Smooth muscle cell (in vitro differentiated cells): ENCODE measurements around the gene KANSL3. TPM values are rescaled to one million over a fixed set of nuclear protein-coding genes. Genes with fewer than 3 reads are reported as not detected.

Experiments
- DNase-seq: peaks from one replicate; lab custom pipeline; 2025; ENCODE audit not compliant: unreplicated experiment; lab: John Stamatoyannopoulos, UW
- H2AFZ ChIP-seq: fragments of 200-600 bp; sonication (generic); 2 replicates; pipeline ENCODE4 v1.6.0; 2016; ENCODE audit warnings: antibody characterized with exemption, low read depth, mild to moderate bottlenecking
- H3F3A ChIP-seq: fragments of 200-600 bp; sonication (generic); 2 replicates; pipeline ENCODE4 v1.6.0; 2017; ENCODE audit warnings: antibody characterized with exemption, low read depth
- H3K27ac ChIP-seq: fragments of 200-600 bp; sonication (generic); 2 replicates; pipeline ENCODE4 v1.5.1; 2016; ENCODE audit warnings: low read depth, mild to moderate bottlenecking
- H3K27me3 ChIP-seq: fragments of 200-600 bp; sonication (generic); 2 replicates; pipeline ENCODE4 v1.6.1; 2016; ENCODE audit warnings: low read depth, mild to moderate bottlenecking
- H3K36me3 ChIP-seq: fragments of 200-600 bp; sonication (generic); 2 replicates; pipeline ENCODE4 v1.5.1; 2016; ENCODE audit warnings: low read depth
- H3K4me1 ChIP-seq: fragments of 200-600 bp; sonication (generic); 2 replicates; pipeline ENCODE4 v1.5.1; 2016; ENCODE audit warnings: low read depth
- H3K4me2 ChIP-seq: fragments of 200-600 bp; sonication (generic); 2 replicates; pipeline ENCODE4 v1.6.0; 2016; ENCODE audit warnings: mild to moderate bottlenecking
- H3K4me3 ChIP-seq: fragments of 200-600 bp; sonication (generic); 2 replicates; pipeline ENCODE4 v1.5.1; 2016; ENCODE audit warnings: mild to moderate bottlenecking
- H3K79me2 ChIP-seq: fragments of 200-600 bp; sonication (generic); 2 replicates; pipeline ENCODE4 v1.6.0; 2016; ENCODE audit warnings: low read depth, mild to moderate bottlenecking
- H3K9ac ChIP-seq: fragments of 200-600 bp; sonication (generic); 2 replicates; pipeline ENCODE4 v1.6.0; 2016; ENCODE audit warnings: low read depth
- H3K9me3 ChIP-seq: fragments of 200-600 bp; sonication (generic); replicated peaks from 2 replicates; pipeline ENCODE4 v1.5.1; 2016; ENCODE audit warnings: low read depth
- H4K20me1 ChIP-seq: fragments of 200-600 bp; sonication (generic); 2 replicates; pipeline ENCODE4 v1.6.0; 2016; ENCODE audit warnings: low read depth
- CTCF ChIP-seq: fragments of 200-600 bp; sonication (generic); IDR thresholded peaks from 2 replicates; pipeline ENCODE4 v1.5.1; 2017; ENCODE audit warnings: borderline replicate concordance, mild to moderate bottlenecking, antibody characterized with exemption; ENCODE audit not compliant: insufficient read depth, poor library complexity, severe bottlenecking
- WGBS: methylation state at CpG from one replicate; pipeline ENCODE4 v1.1.7; 2016; ENCODE audit warnings: low lambda C conversion rate; 5-methylcytosine and 5-hydroxymethylcytosine counted together
- polyA plus RNA-seq: library from polyadenylated mRNA; unstranded; fragments of >200 nt; fragmentation: Nextera tagmentation; extraction: Ambion mirVana; gene quantifications from 2 replicates; pipeline ENCODE4 v1.2.1, GENCODE V29; 2016
- total RNA-seq: library from RNA; depleted of rRNA; stranded (reverse); fragments of >200 nt; gene quantifications from 2 replicates; pipeline ENCODE4 v1.2.3, GENCODE V29; 2014

KANSL3 gene
- total and polyA plus RNA-seq, 2 experiments from 2014 or later: 12.0 to 13.3 TPM

DNA sequence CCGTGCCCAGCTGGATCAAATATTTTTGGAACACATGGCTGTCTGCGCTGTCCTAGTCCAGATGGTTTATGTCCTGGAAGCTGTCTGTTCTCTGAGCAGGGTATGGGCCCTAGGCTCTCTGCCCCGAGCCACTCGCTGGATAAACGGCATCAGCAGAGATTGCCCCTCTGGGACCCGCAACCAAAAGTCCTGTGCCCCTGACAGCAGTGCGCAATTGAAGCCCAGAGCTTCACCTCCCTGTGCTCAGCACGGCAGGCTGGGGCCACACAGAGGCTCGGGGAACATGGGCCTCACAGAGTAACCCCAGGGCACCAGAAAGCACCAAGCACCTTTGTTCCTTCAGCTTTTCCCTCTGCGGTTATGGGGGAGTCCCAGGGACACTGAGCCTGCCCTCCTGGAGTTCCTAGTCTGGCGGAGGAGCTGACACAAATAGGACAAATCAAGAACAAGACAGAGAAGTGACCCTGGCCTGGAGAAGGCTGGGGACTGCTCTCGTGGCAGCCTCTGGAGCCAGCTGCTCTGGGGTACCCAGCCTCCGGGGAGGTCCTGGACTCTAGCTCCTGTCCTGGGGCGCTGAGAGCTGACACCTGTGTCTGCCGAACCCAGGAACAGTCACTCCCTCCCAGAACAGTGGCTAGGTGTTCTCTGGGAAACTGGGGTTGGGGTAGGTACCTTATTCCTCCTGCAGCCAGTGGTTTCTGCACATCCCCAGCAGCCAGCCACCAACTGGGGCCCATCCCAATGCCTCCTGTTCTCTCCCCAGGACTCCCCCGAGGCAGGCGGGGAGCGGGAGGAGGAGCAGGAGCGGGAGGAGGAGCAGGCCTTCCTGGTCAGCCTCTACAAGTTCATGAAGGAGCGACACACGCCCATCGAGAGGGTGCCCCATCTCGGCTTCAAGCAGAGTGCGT is 89.3 kb downstream of the KANSL3 start:
- no peaks in the 10 kb centered on the region for H3K79me2 ChIP-seq
- peaks cover 4% of the 10 kb centered on the region for H4K20me1 ChIP-seq
- no peak for TF ChIP-seq CTCF
- no peak overlapping the region for H3K4me2 ChIP-seq
- WGBS: 89% methylated on average over 23 of the region's 24 CpGs
- H3K9ac ChIP-seq: no peak overlapping the region
- H3K27me3 ChIP-seq: no peaks in the 10 kb centered on the region
- no peak overlapping the region for H3K4me3 ChIP-seq
- H3K4me1 ChIP-seq: no peaks in the 10 kb centered on the region
- DNase-seq: no peak
- H3F3A ChIP-seq: no peaks in the 10 kb centered on the region
- no peaks in the 10 kb centered on the region for H3K36me3 ChIP-seq
- H3K9me3 ChIP-seq: no peaks in the 10 kb centered on the region
- H2AFZ ChIP-seq: no peak overlapping the region
- no peak overlapping the region for H3K27ac ChIP-seq

GRCh38 chr2:96547731-96548171 is 90.4 kb downstream of the KANSL3 start:
- no peak overlapping the region for H3K27ac ChIP-seq
- H3K79me2 ChIP-seq: no peaks in the 10 kb centered on the region
- no peaks in the 10 kb centered on the region for H3K27me3 ChIP-seq
- H3K4me2 ChIP-seq: no peak overlapping the region
- no peaks in the 10 kb centered on the region for H3K9me3 ChIP-seq
- H2AFZ ChIP-seq: no peak overlapping the region
- no peak overlapping the region for H3K4me3 ChIP-seq
- no peaks in the 10 kb centered on the region for H3K4me1 ChIP-seq
- H3K36me3 ChIP-seq: no peaks in the 10 kb centered on the region
- H3K9ac ChIP-seq: no peak overlapping the region
- no peaks in the 10 kb centered on the region for H3F3A ChIP-seq
- peaks cover 14% of the 10 kb centered on the region for H4K20me1 ChIP-seq
- no peak for TF ChIP-seq CTCF
- WGBS: 74% methylated on average over 6 of the region's 6 CpGs
- no peak for DNase-seq

GRCh38 chr2:96547203-96547641 is 90.9 kb downstream of the KANSL3 start:
- no peaks in the 10 kb centered on the region for H3K9me3 ChIP-seq
- H3K4me1 ChIP-seq: no peaks in the 10 kb centered on the region
- no peak overlapping the region for H3K4me2 ChIP-seq
- no peak overlapping the region for H3K27ac ChIP-seq
- peaks cover 20% of the 10 kb centered on the region for H4K20me1 ChIP-seq
- H3K79me2 ChIP-seq: no peaks in the 10 kb centered on the region
- 76% methylated on average over 5 of the region's 7 CpGs for WGBS
- no peaks in the 10 kb centered on the region for H3K36me3 ChIP-seq
- no peak for DNase-seq
- no peaks in the 10 kb centered on the region for H3F3A ChIP-seq
- no peak overlapping the region for H2AFZ ChIP-seq
- H3K4me3 ChIP-seq: no peak overlapping the region
- no peaks in the 10 kb centered on the region for H3K27me3 ChIP-seq
- no peak overlapping the region for H3K9ac ChIP-seq
- TF ChIP-seq CTCF: no peak

- Histone ChIP-seq H3F3A (no peaks in the 10 kb centered on the region), H3K9me3 (no peaks in the 10 kb centered on the region), H3K79me2 (no peaks in the 10 kb centered on the region), H3K4me1 (no peaks in the 10 kb centered on the region), H3K4me2 (no peak overlapping the region), H3K27me3 (no peaks in the 10 kb centered on the region), H2AFZ (no peak overlapping the region), H4K20me1 (peaks cover 24% of the 10 kb centered on the region), H3K9ac (no peak overlapping the region), H3K36me3 (no peaks in the 10 kb centered on the region), H3K27ac (no peak overlapping the region), H3K4me3 (no peak overlapping the region)
- TF ChIP-seq CTCF: no peak
- DNase-seq: no peak
- WGBS: 97% methylated on average over 7 of the region's 8 CpGs
Observed at GRCh38 chr2:96546797-96547196, 91.3 kb downstream of the KANSL3 start.
